GM18868 (cell line): ENCODE results near the gene SPINT3.

Experiments used
- ATAC-seq: cut with Tn5 transposase; IDR thresholded peaks from one replicate; pipeline ENCODE4 v1.9.1; 2021; ENCODE audit warnings: mild to moderate bottlenecking, moderate library complexity; ENCODE audit not compliant: unreplicated experiment

Gene SPINT3

DNA sequence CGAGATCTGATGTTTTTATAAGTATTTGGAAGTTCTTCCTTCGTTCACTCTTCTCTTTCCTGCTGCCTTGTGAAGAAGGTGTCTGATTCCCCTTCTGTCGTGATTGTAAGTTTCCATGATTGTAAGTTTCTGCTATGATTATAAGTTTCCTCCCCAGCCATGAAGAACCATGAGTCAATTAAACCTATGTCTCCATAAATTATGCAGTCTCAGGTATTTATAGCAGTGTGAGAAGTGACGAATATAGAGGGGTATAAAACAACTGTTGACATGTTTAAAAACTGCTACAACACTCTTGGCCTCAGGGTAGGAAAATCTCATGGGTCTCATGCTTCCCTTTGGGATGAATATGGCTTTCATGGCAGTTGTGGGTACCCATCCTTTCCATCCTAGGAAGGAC lies 51.7 kb downstream of the SPINT3 start:
- no peak for ATAC-seq

DNA sequence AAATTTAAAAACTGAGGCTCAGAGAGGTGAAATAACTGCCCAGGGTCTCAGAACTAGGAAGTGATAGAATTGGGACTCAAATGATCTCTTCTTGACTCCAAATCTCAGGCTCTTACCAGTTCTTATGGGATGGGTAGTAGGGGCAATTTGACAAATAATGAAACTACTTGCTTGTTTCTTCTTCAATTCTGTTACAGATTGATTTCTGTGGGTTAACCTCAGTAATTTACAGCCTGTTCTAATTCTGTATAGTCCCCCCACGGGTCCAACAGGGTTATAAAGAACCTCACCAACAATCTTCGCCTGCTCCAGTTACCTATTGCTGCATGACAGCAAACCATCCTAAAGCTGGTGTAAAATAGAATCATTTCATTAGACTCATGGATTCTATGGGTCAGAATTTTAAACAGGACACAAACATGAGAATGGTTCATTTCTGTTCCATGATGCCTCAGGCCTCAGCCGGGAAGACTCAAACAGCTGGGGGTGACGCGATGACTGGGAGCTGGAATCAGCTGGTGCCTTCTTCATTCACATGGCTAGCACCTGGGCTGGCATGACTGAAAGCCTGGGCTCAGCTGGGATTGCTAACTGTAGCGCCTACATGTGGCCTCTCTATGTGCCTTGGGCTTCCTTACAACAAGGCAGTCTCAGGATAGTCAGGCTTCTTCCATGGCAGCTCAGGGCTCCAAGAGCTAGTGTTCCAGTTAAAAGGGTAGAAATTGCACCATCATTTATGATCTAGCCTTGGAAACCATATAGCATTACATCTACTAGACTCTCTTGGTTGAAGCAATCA lies 52.5 kb downstream of the SPINT3 start:
- no peak for ATAC-seq
